Measurements from ENCODE around the gene RBM23. TPM values are rescaled to one million over a fixed set of nuclear protein-coding genes. Genes with fewer than 3 reads are reported as not detected.

RBM23 gene
- total and polyA plus RNA-seq, 9 of the 15 experiments (the other 6 are each of a cell fraction or from before 2014, with no cell fraction given) = 46.0 to 102 (median 58.5) TPM

DNA sequence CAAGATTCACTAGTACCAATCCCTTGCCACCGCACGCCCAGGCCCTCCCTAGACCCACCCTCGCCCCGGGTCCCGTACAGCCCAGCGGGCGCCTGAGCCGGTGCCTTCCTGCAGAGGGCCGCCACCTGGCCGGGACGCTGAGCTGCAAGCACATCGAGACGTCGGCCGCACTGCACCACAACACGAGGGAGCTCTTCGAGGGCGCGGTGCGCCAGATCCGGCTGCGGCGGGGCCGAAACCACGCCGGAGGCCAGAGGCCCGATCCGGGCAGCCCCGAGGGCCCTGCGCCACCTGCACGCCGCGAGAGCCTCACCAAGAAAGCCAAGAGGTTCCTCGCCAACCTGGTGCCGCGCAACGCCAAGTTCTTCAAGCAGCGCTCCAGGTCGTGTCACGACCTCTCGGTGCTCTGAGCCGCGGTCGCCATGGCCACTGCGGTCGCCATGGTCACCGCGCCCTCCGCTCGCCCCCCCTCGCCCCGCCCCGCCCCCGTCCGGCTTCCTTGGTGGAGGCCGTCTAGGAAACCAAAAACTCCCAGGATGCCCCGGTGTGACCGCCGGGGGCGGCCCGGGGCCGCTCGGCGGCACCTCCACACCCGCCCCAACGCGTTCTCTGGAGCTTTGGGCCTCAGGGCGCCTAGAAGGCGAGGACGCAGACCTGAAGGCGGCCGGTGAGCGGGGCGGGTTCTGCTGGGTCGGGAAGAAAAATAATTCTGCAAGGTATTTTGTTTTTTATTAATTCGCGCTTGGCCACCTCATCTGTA lies 32.3 kb downstream of the RBM23 start (continued):
- TF ChIP-seq, protein P1, sequence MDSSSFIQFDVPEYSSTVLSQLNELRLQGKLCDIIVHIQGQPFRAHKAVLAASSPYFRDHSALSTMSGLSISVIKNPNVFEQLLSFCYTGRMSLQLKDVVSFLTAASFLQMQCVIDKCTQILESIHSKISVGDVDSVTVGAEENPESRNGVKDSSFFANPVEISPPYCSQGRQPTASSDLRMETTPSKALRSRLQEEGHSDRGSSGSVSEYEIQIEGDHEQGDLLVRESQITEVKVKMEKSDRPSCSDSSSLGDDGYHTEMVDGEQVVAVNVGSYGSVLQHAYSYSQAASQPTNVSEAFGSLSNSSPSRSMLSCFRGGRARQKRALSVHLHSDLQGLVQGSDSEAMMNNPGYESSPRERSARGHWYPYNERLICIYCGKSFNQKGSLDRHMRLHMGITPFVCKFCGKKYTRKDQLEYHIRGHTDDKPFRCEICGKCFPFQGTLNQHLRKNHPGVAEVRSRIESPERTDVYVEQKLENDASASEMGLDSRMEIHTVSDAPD (CRISPR knock-in tag; IDR thresholded peaks at IDR 0.05) = peak; percentile 69; the same call in 1 of the 2 replicates
- TF ChIP-seq, protein P2, sequence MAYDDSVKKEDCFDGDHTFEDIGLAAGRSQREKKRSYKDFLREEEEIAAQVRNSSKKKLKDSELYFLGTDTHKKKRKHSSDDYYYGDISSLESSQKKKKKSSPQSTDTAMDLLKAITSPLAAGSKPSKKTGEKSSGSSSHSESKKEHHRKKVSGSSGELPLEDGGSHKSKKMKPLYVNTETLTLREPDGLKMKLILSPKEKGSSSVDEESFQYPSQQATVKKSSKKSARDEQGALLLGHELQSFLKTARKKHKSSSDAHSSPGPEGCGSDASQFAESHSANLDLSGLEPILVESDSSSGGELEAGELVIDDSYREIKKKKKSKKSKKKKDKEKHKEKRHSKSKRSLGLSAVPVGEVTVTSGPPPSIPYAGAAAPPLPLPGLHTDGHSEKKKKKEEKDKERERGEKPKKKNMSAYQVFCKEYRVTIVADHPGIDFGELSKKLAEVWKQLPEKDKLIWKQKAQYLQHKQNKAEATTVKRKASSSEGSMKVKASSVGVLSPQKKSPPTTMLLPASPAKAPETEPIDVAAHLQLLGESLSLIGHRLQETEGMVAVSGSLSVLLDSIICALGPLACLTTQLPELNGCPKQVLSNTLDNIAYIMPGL (CRISPR knock-in tag; IDR thresholded peaks at IDR 0.05) = no peak
- TF ChIP-seq JUNB (CRISPR knock-in tag; conservative IDR thresholded peaks at IDR 0.05) (no peak), DACH1 (IDR thresholded peaks at IDR 0.05; ENCODE audit: partially characterized antibody) (no peak), ZNF175 (CRISPR knock-in tag; IDR thresholded peaks at IDR 0.05; ENCODE audit: low read depth) (no peak), FOXP1 (CRISPR knock-in tag; IDR thresholded peaks at IDR 0.05) (peak; percentile 78; the same call in 1 of the 2 replicates), YBX1 (IDR thresholded peaks at IDR 0.05) (no peak), NFXL1 (CRISPR knock-in tag; IDR thresholded peaks at IDR 0.05) (no peak), L3MBTL2 (IDR thresholded peaks at IDR 0.05) (peak; percentile 99), ZNF23 (CRISPR knock-in tag; IDR thresholded peaks at IDR 0.05) (no peak), ZBTB17 (CRISPR knock-in tag; IDR thresholded peaks at IDR 0.05) (no peak), THRAP3 (IDR thresholded peaks at IDR 0.05; ENCODE audit: borderline replicate concordance) (no peak), ELF2 (CRISPR knock-in tag; IDR thresholded peaks at IDR 0.05) (no peak), ZNF696 (CRISPR knock-in tag; conservative IDR thresholded peaks at IDR 0.05) (no peak), ASH1L (IDR thresholded peaks at IDR 0.05; ENCODE audit: borderline replicate concordance, low read depth, partially characterized antibody) (no peak), KLF6 (CRISPR knock-in tag; IDR thresholded peaks at IDR 0.05; ENCODE audit: borderline replicate concordance) (no peak; the same call in 1 of the 2 replicates), TCF7L2 (IDR thresholded peaks at IDR 0.05; ENCODE audit: low read depth, low read length) (no peak), RBM39 (optimal IDR thresholded peaks at IDR 0.05; ENCODE audit: low read depth, low read length) (no peak), TRIM24 (IDR thresholded peaks at IDR 0.05) (0 out of 4 replicates have a peak, but pooled peaks of 1 of the 2 experiments have one; percentile 19), ZNF24 (IDR thresholded peaks at IDR 0.05) (no peak), GTF2F1 (IDR thresholded peaks at IDR 0.05; ENCODE audit: low read depth, low read length) (no peak), KLF16 (IDR thresholded peaks at IDR 0.05) (no peak)
- TF ChIP-seq, protein P3, sequence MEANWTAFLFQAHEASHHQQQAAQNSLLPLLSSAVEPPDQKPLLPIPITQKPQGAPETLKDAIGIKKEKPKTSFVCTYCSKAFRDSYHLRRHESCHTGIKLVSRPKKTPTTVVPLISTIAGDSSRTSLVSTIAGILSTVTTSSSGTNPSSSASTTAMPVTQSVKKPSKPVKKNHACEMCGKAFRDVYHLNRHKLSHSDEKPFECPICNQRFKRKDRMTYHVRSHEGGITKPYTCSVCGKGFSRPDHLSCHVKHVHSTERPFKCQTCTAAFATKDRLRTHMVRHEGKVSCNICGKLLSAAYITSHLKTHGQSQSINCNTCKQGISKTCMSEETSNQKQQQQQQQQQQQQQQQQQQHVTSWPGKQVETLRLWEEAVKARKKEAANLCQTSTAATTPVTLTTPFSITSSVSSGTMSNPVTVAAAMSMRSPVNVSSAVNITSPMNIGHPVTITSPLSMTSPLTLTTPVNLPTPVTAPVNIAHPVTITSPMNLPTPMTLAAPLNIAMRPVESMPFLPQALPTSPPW (CRISPR knock-in tag; IDR thresholded peaks at IDR 0.05) = peak; percentile 100
- TF ChIP-seq, protein P4, sequence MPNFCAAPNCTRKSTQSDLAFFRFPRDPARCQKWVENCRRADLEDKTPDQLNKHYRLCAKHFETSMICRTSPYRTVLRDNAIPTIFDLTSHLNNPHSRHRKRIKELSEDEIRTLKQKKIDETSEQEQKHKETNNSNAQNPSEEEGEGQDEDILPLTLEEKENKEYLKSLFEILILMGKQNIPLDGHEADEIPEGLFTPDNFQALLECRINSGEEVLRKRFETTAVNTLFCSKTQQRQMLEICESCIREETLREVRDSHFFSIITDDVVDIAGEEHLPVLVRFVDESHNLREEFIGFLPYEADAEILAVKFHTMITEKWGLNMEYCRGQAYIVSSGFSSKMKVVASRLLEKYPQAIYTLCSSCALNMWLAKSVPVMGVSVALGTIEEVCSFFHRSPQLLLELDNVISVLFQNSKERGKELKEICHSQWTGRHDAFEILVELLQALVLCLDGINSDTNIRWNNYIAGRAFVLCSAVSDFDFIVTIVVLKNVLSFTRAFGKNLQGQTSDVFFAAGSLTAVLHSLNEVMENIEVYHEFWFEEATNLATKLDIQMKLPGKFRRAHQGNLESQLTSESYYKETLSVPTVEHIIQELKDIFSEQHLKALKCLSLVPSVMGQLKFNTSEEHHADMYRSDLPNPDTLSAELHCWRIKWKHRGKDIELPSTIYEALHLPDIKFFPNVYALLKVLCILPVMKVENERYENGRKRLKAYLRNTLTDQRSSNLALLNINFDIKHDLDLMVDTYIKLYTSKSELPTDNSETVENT (CRISPR knock-in tag; IDR thresholded peaks at IDR 0.05) = 0 out of 2 replicates have a peak, but pooled peaks have one; percentile 35

Data from K562 (cell line).